ENCODE results near the gene APOBEC4.

Gene APOBEC4

GRCh38 chr1:183674886-183675285 is 21.8 kb upstream of the APOBEC4 start:
- H3K4me3 ChIP-seq (ENCODE audit: low read depth, low read length): no peak overlapping the region
- TF ChIP-seq CTCF (IDR thresholded peaks at IDR 0.05; ENCODE audit: borderline replicate concordance, insufficient read depth, low read depth, low read length): no peak

- no peak overlapping the region for H3K4me3 ChIP-seq (ENCODE audit: low read depth, low read length)
- TF ChIP-seq CTCF (IDR thresholded peaks at IDR 0.05; ENCODE audit: borderline replicate concordance, insufficient read depth, low read depth, low read length): no peak
Measured at GRCh38 chr1:183674339-183674738, 21.2 kb upstream of the APOBEC4 start.

GRCh38 chr1:183673605-183674323 is 20.6 kb upstream of the APOBEC4 start:
- no peak overlapping the region for H3K4me3 ChIP-seq (ENCODE audit: low read depth, low read length)
- no peak for TF ChIP-seq CTCF (IDR thresholded peaks at IDR 0.05; ENCODE audit: borderline replicate concordance, insufficient read depth, low read depth, low read length)

GRCh38 chr1:183670169-183670568 is 17.1 kb upstream of the APOBEC4 start:
- no peak overlapping the region for H3K4me3 ChIP-seq (ENCODE audit: low read depth, low read length)
- TF ChIP-seq CTCF (IDR thresholded peaks at IDR 0.05; ENCODE audit: borderline replicate concordance, insufficient read depth, low read depth, low read length): no peak

GRCh38 chr1:183656355-183656754 is 3.2 kb upstream of the APOBEC4 start:
- TF ChIP-seq CTCF (IDR thresholded peaks at IDR 0.05; ENCODE audit: borderline replicate concordance, insufficient read depth, low read depth, low read length): no peak
- H3K4me3 ChIP-seq (ENCODE audit: low read depth, low read length): no peak overlapping the region

GRCh38 chr1:183655562-183656075 is 2.5 kb upstream of the APOBEC4 start:
- no peak overlapping the region for H3K4me3 ChIP-seq (ENCODE audit: low read depth, low read length)
- peak; percentile 70 for TF ChIP-seq CTCF (IDR thresholded peaks at IDR 0.05; ENCODE audit: borderline replicate concordance, insufficient read depth, low read depth, low read length)

- no peak overlapping the region for H3K4me3 ChIP-seq (ENCODE audit: low read depth, low read length)
- no peak for TF ChIP-seq CTCF (IDR thresholded peaks at IDR 0.05; ENCODE audit: borderline replicate concordance, insufficient read depth, low read depth, low read length)
Measured at GRCh38 chr1:183654706-183655105, 1.6 kb upstream of the APOBEC4 start.
